Measurements from ENCODE around the gene KATNIP. TPM values are rescaled to one million over a fixed set of nuclear protein-coding genes. Genes with fewer than 3 reads are reported as not detected.

The KATNIP gene
- total RNA-seq, 1 experiment from 2014 or later: 23.0 TPM

GRCh38 chr16:27576729-27577128 is 26.8 kb downstream of the KATNIP start:
- Mint-ChIP-seq H3K4me3 (no peak overlapping the region), H3K27me3 (ENCODE audit: low read depth) (no peaks in the 10 kb centered on the region), H3K4me1 (no peaks in the 10 kb centered on the region), H3K36me3 (peaks cover 3% of the 10 kb centered on the region; the same call in 1 of the 2 replicates), H3K9me3 (no peaks in the 10 kb centered on the region), H3K27ac (no peak overlapping the region; the same call in 1 of the 2 replicates)
- DNase-seq (ENCODE audit: low spot score) (no peak), ATAC-seq (no peak)
- CTCF ChIA-PET: interaction anchor here (0.6 to 1.1 kb wide), 2 partner anchors 31 to 61 kb away, joined by 3 read pairs; no protein-coding TSS in a partner anchor
- TF ChIP-seq ZNF425 (CRISPR knock-in tag; conservative IDR thresholded peaks at IDR 0.05) (no peak), MXD4 (CRISPR knock-in tag; IDR thresholded peaks at IDR 0.05; ENCODE audit: borderline replicate concordance) (no peak), E2F1 (CRISPR knock-in tag; IDR thresholded peaks at IDR 0.05) (no peak), ATF3 (CRISPR knock-in tag; conservative IDR thresholded peaks at IDR 0.05) (no peak), ZNF416 (CRISPR knock-in tag; IDR thresholded peaks at IDR 0.05) (no peak), AR (CRISPR knock-in tag; IDR thresholded peaks at IDR 0.05) (no peak), CREB1 (CRISPR knock-in tag; IDR thresholded peaks at IDR 0.05) (no peak), ZBTB43 (CRISPR knock-in tag; IDR thresholded peaks at IDR 0.05) (no peak), ZNF423 (CRISPR knock-in tag; IDR thresholded peaks at IDR 0.05) (no peak), ERG (CRISPR knock-in tag; IDR thresholded peaks at IDR 0.05) (no peak), TEAD1 (CRISPR knock-in tag; IDR thresholded peaks at IDR 0.05) (no peak), ARID4B (CRISPR knock-in tag; IDR thresholded peaks at IDR 0.05; ENCODE audit: borderline replicate concordance) (no peak), HMGA2 (CRISPR knock-in tag; IDR thresholded peaks at IDR 0.05) (no peak), ATF1 (CRISPR knock-in tag; IDR thresholded peaks at IDR 0.05) (no peak), PRDM15 (CRISPR knock-in tag; IDR thresholded peaks at IDR 0.05) (no peak), GRHL2 (CRISPR knock-in tag; IDR thresholded peaks at IDR 0.05; ENCODE audit: insufficient replicate concordance, severe bottlenecking) (no peak)
- POLR2A ChIA-PET: no interaction called here
